ENCODE data around the gene CPSF6.

Gene CPSF6

GRCh38 chr12:69272511-69272910 is 33.1 kb downstream of the CPSF6 start:
- no peaks in the 10 kb centered on the region for H3K27me3 Mint-ChIP-seq
- no peak overlapping the region for H3K4me3 Mint-ChIP-seq
- H3K4me1 Mint-ChIP-seq (ENCODE audit: low read depth in 2 of 2): peaks cover 9 to 19% of the 10 kb centered on the region in 2 donors
- DNase-seq: no peak
- no peak for ATAC-seq (replicated peaks)
- H3K9me3 Mint-ChIP-seq: no peaks in the 10 kb centered on the region
- peaks cover 35% of the 10 kb centered on the region for H3K36me3 Mint-ChIP-seq (ENCODE audit: insufficient read depth)
- no peak overlapping the region for H3K27ac Mint-ChIP-seq

- H3K4me1 Mint-ChIP-seq (ENCODE audit: low read depth in 2 of 2): peaks cover 9 to 19% of the 10 kb centered on the region in 2 donors
- DNase-seq: no peak
These were observed 35.5 kb downstream of the CPSF6 start for GRCh38 chr12:69274861-69275260.

GRCh38 chr12:69275471-69275891 is 36.1 kb downstream of the CPSF6 start:
- peak overlapping the region in 1 of 2 donors; percentile 3 for H3K4me3 Mint-ChIP-seq
- H3K4me1 Mint-ChIP-seq (ENCODE audit: low read depth in 2 of 2): peaks cover 9 to 19% of the 10 kb centered on the region in 2 donors
- peak overlapping the region in 1 of 2 donors; percentile 2 for H3K27ac Mint-ChIP-seq
- ATAC-seq (replicated peaks): peak; percentile 75
- DNase-seq: no peak
- no peaks in the 10 kb centered on the region for H3K27me3 Mint-ChIP-seq
- peaks cover 24% of the 10 kb centered on the region for H3K36me3 Mint-ChIP-seq (ENCODE audit: insufficient read depth)
- no peaks in the 10 kb centered on the region for H3K9me3 Mint-ChIP-seq

More at GRCh38 chr12:69274861-69275260, 35.5 kb downstream of the CPSF6 start:
- no peak for ATAC-seq (replicated peaks)
- Mint-ChIP-seq H3K4me3 (no peak overlapping the region), H3K36me3 (ENCODE audit: insufficient read depth) (peaks cover 27% of the 10 kb centered on the region), H3K27ac (peak overlapping the region in 1 of 2 donors; percentile 26), H3K27me3 (no peaks in the 10 kb centered on the region), H3K9me3 (no peaks in the 10 kb centered on the region)

- Mint-ChIP-seq H3K27me3 (no peaks in the 10 kb centered on the region), H3K27ac (peak overlapping the region in 1 of 2 donors; percentile 82), H3K36me3 (ENCODE audit: insufficient read depth) (peaks cover 6% of the 10 kb centered on the region), H3K9me3 (no peaks in the 10 kb centered on the region), H3K4me3 (no peak overlapping the region), H3K4me1 (ENCODE audit: low read depth in 2 of 2) (peaks cover 14 to 27% of the 10 kb centered on the region in 2 donors)
- no peak for ATAC-seq (replicated peaks)
- DNase-seq: no peak
These were observed 39.7 kb downstream of the CPSF6 start for GRCh38 chr12:69278814-69279782.

- H3K27ac Mint-ChIP-seq: peak overlapping the region in 1 of 2 donors; percentile 65
These were observed 44.8 kb downstream of the CPSF6 start for GRCh38 chr12:69284131-69284530.

GRCh38 chr12:69287556-69287955 is 48.2 kb downstream of the CPSF6 start:
- DNase-seq (no peak), ATAC-seq (replicated peaks) (no peak)
- peaks cover 13 to 24% of the 10 kb centered on the region in 2 donors for H3K4me1 Mint-ChIP-seq (ENCODE audit: low read depth in 2 of 2)
- no peaks in the 10 kb centered on the region for H3K9me3 Mint-ChIP-seq
- no peaks in the 10 kb centered on the region for H3K36me3 Mint-ChIP-seq (ENCODE audit: insufficient read depth)
- peaks cover 28 to 36% of the 10 kb centered on the region in 2 donors for H3K27me3 Mint-ChIP-seq
- no peak overlapping the region for H3K4me3 Mint-ChIP-seq
- no peak overlapping the region for H3K27ac Mint-ChIP-seq

More at GRCh38 chr12:69284131-69284530, 44.8 kb downstream of the CPSF6 start:
- H3K27me3 Mint-ChIP-seq: peaks cover 5 to 7% of the 10 kb centered on the region in 2 donors
- peaks cover 10 to 20% of the 10 kb centered on the region in 2 donors for H3K4me1 Mint-ChIP-seq (ENCODE audit: low read depth in 2 of 2)
- ATAC-seq (replicated peaks): peak; percentile 69
- no peaks in the 10 kb centered on the region for H3K9me3 Mint-ChIP-seq
- H3K4me3 Mint-ChIP-seq: peak overlapping the region; percentile 61 to 74
- H3K36me3 Mint-ChIP-seq (ENCODE audit: insufficient read depth): no peaks in the 10 kb centered on the region
- peak in 1 of 3 experiments; percentile 11 for DNase-seq

- ATAC-seq (replicated peaks) (peak; percentile 100), DNase-seq (peak; percentile 66 to 78 (median 68))
- no peak overlapping the region for H3K27ac Mint-ChIP-seq
- H3K27me3 Mint-ChIP-seq: peaks cover 54 to 61% of the 10 kb centered on the region in 2 donors
- H3K36me3 Mint-ChIP-seq (ENCODE audit: insufficient read depth): no peaks in the 10 kb centered on the region
- no peaks in the 10 kb centered on the region for H3K9me3 Mint-ChIP-seq
- no peak overlapping the region for H3K4me3 Mint-ChIP-seq
- peaks cover 3 to 4% of the 10 kb centered on the region in 2 donors for H3K4me1 Mint-ChIP-seq (ENCODE audit: low read depth in 2 of 2)
These were observed 51.3 kb downstream of the CPSF6 start for GRCh38 chr12:69290545-69291277.

GRCh38 chr12:69291278-69291593 is 51.9 kb downstream of the CPSF6 start:
- ATAC-seq (replicated peaks): no peak

GRCh38 chr12:69298133-69298532 is 58.8 kb downstream of the CPSF6 start:
- no peaks in the 10 kb centered on the region for H3K36me3 Mint-ChIP-seq (ENCODE audit: insufficient read depth)
- H3K27me3 Mint-ChIP-seq: peaks cover 25 to 32% of the 10 kb centered on the region in 2 donors
- no peak for DNase-seq
- no peak overlapping the region for H3K4me3 Mint-ChIP-seq
- H3K27ac Mint-ChIP-seq: no peak overlapping the region
- H3K9me3 Mint-ChIP-seq: no peaks in the 10 kb centered on the region
- ATAC-seq (replicated peaks): no peak
- H3K4me1 Mint-ChIP-seq (ENCODE audit: low read depth in 2 of 2): no peaks in the 10 kb centered on the region

More at GRCh38 chr12:69291278-69291593, 51.9 kb downstream of the CPSF6 start:
- Mint-ChIP-seq H3K4me1 (ENCODE audit: low read depth in 2 of 2) (peaks cover 3 to 4% of the 10 kb centered on the region in 2 donors), H3K27ac (no peak overlapping the region), H3K27me3 (peaks cover 58 to 66% of the 10 kb centered on the region in 2 donors), H3K4me3 (no peak overlapping the region), H3K36me3 (ENCODE audit: insufficient read depth) (no peaks in the 10 kb centered on the region), H3K9me3 (no peaks in the 10 kb centered on the region)
- DNase-seq: no peak

GRCh38 chr12:69298947-69299346 is 59.6 kb downstream of the CPSF6 start:
- H3K36me3 Mint-ChIP-seq (ENCODE audit: insufficient read depth): no peaks in the 10 kb centered on the region
- no peaks in the 10 kb centered on the region for H3K9me3 Mint-ChIP-seq
- DNase-seq (no peak), ATAC-seq (replicated peaks) (no peak)
- H3K27me3 Mint-ChIP-seq: peaks cover 22 to 24% of the 10 kb centered on the region in 2 donors
- H3K4me3 Mint-ChIP-seq: no peak overlapping the region
- H3K4me1 Mint-ChIP-seq (ENCODE audit: low read depth in 2 of 2): no peaks in the 10 kb centered on the region
- no peak overlapping the region for H3K27ac Mint-ChIP-seq

- no peak overlapping the region for H3K4me3 Mint-ChIP-seq
- peaks cover 0 to 12% of the 10 kb centered on the region in 2 donors for H3K27me3 Mint-ChIP-seq
- H3K36me3 Mint-ChIP-seq (ENCODE audit: insufficient read depth): no peaks in the 10 kb centered on the region
- H3K9me3 Mint-ChIP-seq: peaks cover 0 to 2% of the 10 kb centered on the region in 2 donors
- ATAC-seq (replicated peaks) (no peak), DNase-seq (no peak)
- no peaks in the 10 kb centered on the region for H3K4me1 Mint-ChIP-seq (ENCODE audit: low read depth in 2 of 2)
- H3K27ac Mint-ChIP-seq: no peak overlapping the region
These were observed 64.9 kb downstream of the CPSF6 start for GRCh38 chr12:69304284-69304683.

- no peak overlapping the region for H3K27ac Mint-ChIP-seq
- no peak for DNase-seq
- no peak for ATAC-seq (replicated peaks)
- H3K4me3 Mint-ChIP-seq: no peak overlapping the region
- H3K9me3 Mint-ChIP-seq: peaks cover 0 to 2% of the 10 kb centered on the region in 2 donors
- peaks cover 0 to 7% of the 10 kb centered on the region in 2 donors for H3K27me3 Mint-ChIP-seq
- no peaks in the 10 kb centered on the region for H3K4me1 Mint-ChIP-seq (ENCODE audit: low read depth in 2 of 2)
- no peaks in the 10 kb centered on the region for H3K36me3 Mint-ChIP-seq (ENCODE audit: insufficient read depth)
These were observed 70.1 kb downstream of the CPSF6 start for GRCh38 chr12:69309461-69309860.

GRCh38 chr12:69313209-69313608 is 73.8 kb downstream of the CPSF6 start:
- H3K4me1 Mint-ChIP-seq (ENCODE audit: low read depth in 2 of 2): no peaks in the 10 kb centered on the region
- H3K9me3 Mint-ChIP-seq: no peaks in the 10 kb centered on the region
- ATAC-seq (replicated peaks) (no peak), DNase-seq (no peak)
- H3K36me3 Mint-ChIP-seq (ENCODE audit: insufficient read depth): no peaks in the 10 kb centered on the region
- H3K4me3 Mint-ChIP-seq: no peak overlapping the region
- H3K27me3 Mint-ChIP-seq: no peaks in the 10 kb centered on the region
- no peak overlapping the region for H3K27ac Mint-ChIP-seq

Measured in effector memory CD8-positive, alpha-beta T cell (primary cell).